Measurements from ENCODE around the gene IRF9. TPM values are rescaled to one million over a fixed set of nuclear protein-coding genes. Genes with fewer than 3 reads are reported as not detected.

The IRF9 gene
- total and polyA plus RNA-seq, 2 donors from 2014 or later, result 88.9 to 141 TPM

DNA sequence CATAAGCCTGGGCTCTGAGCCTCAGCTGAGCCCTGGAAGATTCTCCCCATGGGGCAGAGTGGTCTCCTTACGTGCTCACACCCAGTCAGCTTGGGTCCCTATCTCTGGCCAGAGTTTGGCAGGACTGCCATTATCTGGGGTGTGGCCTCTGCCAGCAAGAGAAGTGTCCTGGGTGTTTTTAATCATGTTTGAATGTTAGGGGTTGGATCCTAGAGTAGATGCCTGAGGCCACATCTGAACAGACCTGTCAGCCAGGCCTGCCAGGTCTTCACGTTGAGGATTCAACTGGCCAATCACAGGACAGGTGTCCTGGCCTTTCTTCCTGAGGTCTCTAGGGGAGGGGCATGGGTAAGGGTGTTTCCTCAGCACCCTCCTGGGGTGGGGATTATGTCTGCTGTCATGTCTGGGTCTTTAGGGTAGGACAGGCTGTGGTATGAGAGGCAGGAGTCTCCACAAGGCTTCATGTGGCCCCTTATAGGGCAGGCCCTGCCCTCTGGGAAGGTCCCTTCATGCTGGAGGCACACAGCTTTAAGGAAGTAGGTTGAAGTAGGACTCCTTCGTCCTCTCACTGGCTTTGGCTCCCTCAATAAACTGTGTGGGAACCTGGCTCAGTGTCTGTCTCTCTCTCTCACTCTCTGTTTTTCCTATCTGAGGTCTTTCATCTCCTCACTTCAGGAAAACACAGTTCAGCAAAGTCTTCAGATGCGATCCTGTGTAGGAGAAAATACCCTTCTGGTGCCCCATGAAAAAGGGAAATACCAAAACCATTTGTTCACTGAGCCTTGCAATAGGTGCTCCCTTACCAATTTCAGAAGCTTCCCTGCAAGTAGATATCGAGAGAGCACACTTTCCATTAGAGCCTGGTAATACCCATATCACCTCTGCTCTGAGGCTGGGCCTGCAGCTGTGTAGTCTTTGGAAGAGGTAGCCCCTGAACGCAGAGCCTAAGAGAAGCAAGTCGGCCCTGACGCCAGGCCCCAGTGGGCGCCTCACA is 37.3 kb upstream of the IRF9 start:
- Histone ChIP-seq H3K9ac (ENCODE audit: low read length in 3 of 3) (no peak overlapping the region), H3K4me3 (ENCODE audit: low read length in 3 of 3) (no peak overlapping the region), H3K9me3 (ENCODE audit: control insufficient read depth in 2 of 3, insufficient read depth in 1 of 3, low read length in 3 of 3) (no peaks in the 10 kb centered on the region), H3K4me1 (ENCODE audit: control insufficient read depth in 2 of 3, insufficient read depth in 2 of 3, low read depth in 1 of 3, low read length in 3 of 3) (no peaks in the 10 kb centered on the region), H3K27me3 (ENCODE audit: control insufficient read depth, insufficient read depth, low read length) (no peaks in the 10 kb centered on the region), H3K27ac (ENCODE audit: low read depth in 2 of 2, low read length in 2 of 2) (no peak overlapping the region), H3K36me3 (ENCODE audit: control insufficient read depth in 2 of 3, insufficient read depth in 3 of 3, low read length in 3 of 3) (peaks cover 7 to 44% (median 36%) of the 10 kb centered on the region in 3 donors)
- TF ChIP-seq, protein P1, sequence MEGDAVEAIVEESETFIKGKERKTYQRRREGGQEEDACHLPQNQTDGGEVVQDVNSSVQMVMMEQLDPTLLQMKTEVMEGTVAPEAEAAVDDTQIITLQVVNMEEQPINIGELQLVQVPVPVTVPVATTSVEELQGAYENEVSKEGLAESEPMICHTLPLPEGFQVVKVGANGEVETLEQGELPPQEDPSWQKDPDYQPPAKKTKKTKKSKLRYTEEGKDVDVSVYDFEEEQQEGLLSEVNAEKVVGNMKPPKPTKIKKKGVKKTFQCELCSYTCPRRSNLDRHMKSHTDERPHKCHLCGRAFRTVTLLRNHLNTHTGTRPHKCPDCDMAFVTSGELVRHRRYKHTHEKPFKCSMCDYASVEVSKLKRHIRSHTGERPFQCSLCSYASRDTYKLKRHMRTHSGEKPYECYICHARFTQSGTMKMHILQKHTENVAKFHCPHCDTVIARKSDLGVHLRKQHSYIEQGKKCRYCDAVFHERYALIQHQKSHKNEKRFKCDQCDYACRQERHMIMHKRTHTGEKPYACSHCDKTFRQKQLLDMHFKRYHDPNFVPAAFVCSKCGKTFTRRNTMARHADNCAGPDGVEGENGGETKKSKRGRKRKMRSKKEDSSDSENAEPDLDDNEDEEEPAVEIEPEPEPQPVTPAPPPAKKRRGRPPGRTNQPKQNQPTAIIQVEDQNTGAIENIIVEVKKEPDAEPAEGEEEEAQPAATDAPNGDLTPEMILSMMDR (IDR thresholded peaks at IDR 0.05; ENCODE audit: borderline replicate concordance, extremely low read depth, insufficient read depth), result no peak
- DNase-seq (no peak), FAIRE-seq (no peak)
- intact Hi-C loops (cut with DNase I), result no loop called here

DNA sequence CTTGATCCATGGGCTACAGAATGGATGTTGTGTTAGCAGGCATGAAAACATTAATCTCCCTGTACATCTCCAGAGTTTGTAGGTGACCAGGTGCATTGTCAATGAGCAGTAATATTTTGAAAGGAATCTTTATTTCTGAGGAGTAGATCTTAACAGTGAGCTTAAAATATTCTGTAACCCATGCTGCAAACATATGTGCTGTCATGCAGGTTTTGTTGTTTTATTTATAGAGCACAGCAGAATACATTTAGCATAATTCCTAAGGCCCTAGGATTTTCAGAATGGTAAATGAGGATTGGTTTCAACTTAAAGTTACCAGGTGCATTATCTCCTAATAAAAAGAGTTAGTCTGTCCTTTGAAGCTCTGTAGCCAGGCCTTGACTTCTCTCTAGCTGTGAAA is 34.1 kb upstream of the IRF9 start:
- intact Hi-C loops (cut with DNase I), result no loop called here
- FAIRE-seq, result no peak
- H3K4me3 ChIP-seq (ENCODE audit: low read length in 3 of 3), result no peak overlapping the region

DNA sequence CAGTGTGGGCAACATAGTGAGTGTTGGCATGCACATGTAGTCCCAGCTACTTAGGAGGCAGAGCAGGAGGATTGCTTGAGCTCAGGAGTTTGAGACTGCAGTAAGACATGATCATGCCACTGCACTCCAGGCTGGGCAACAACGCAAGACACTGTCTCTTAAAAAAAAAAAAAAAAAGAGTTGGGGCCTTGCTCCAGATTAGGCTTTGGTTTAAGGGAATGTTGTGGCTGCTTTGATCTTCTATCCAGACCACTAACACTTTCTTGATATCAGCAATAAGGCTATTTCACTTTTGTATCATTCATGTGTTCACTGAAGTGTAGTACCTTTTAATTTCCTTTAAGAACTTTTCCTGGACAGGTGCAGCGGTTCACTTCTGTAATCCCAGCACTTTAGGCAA is 33.4 kb upstream of the IRF9 start:
- Histone ChIP-seq H3K4me3 (ENCODE audit: low read length in 3 of 3) (no peak overlapping the region), H3K9me3 (ENCODE audit: control insufficient read depth in 2 of 3, insufficient read depth in 1 of 3, low read length in 3 of 3) (no peaks in the 10 kb centered on the region), H3K4me1 (ENCODE audit: control insufficient read depth in 2 of 3, insufficient read depth in 2 of 3, low read depth in 1 of 3, low read length in 3 of 3) (peaks cover 0 to 16% (median 10%) of the 10 kb centered on the region in 3 donors), H3K27me3 (ENCODE audit: control insufficient read depth, insufficient read depth, low read length) (no peaks in the 10 kb centered on the region), H3K27ac (ENCODE audit: low read depth in 2 of 2, low read length in 2 of 2) (no peak overlapping the region), H3K9ac (ENCODE audit: low read length in 3 of 3) (no peak overlapping the region), H3K36me3 (ENCODE audit: control insufficient read depth in 2 of 3, insufficient read depth in 3 of 3, low read length in 3 of 3) (peaks cover 0 to 13% (median 10%) of the 10 kb centered on the region in 3 donors)
- DNase-seq (no peak), FAIRE-seq (no peak)
- TF ChIP-seq, protein P1 (IDR thresholded peaks at IDR 0.05; ENCODE audit: borderline replicate concordance, extremely low read depth, insufficient read depth), result no peak
- intact Hi-C loops (cut with DNase I), result no loop called here

More for the DNA sequence above, 34.1 kb upstream of the IRF9 start:
- TF ChIP-seq, protein P1 (IDR thresholded peaks at IDR 0.05; ENCODE audit: borderline replicate concordance, extremely low read depth, insufficient read depth), result no peak
- no peak for DNase-seq
- H3K4me1 ChIP-seq (ENCODE audit: control insufficient read depth in 2 of 3, insufficient read depth in 2 of 3, low read depth in 1 of 3, low read length in 3 of 3), result peaks cover 0 to 10% (median 9%) of the 10 kb centered on the region in 3 donors
- H3K27ac ChIP-seq (ENCODE audit: low read depth in 2 of 2, low read length in 2 of 2), result no peak overlapping the region
- peaks cover 0 to 17% (median 13%) of the 10 kb centered on the region in 3 donors for H3K36me3 ChIP-seq (ENCODE audit: control insufficient read depth in 2 of 3, insufficient read depth in 3 of 3, low read length in 3 of 3)
- H3K9ac ChIP-seq (ENCODE audit: low read length in 3 of 3), result no peak overlapping the region
- H3K27me3 ChIP-seq (ENCODE audit: control insufficient read depth, insufficient read depth, low read length), result no peaks in the 10 kb centered on the region
- H3K9me3 ChIP-seq (ENCODE audit: control insufficient read depth in 2 of 3, insufficient read depth in 1 of 3, low read length in 3 of 3), result no peaks in the 10 kb centered on the region
